Colonic mucosa (tissue), 4 donors: Measurements from ENCODE around the gene VAT1L. TPM values are rescaled to one million over a fixed set of nuclear protein-coding genes. Genes with fewer than 3 reads are reported as not detected.

Experiments
- DNase-seq: peaks from one replicate; pipeline ENCODE4 v3.0.0-alpha.2; 2020
- H3K27ac ChIP-seq: fragments of 200-600 bp; one replicate; pipeline ENCODE4 v1.8.0; 2021
- H3K27me3 ChIP-seq: fragments of 200-600 bp; one replicate; pipeline ENCODE4 v1.8.0; 2021
- H3K36me3 ChIP-seq: fragments of 200-600 bp; one replicate; pipeline ENCODE4 v1.8.0; 2021
- H3K4me1 ChIP-seq: fragments of 200-600 bp; one replicate; pipeline ENCODE4 v1.8.0; 2021; ENCODE audit warnings: mild to moderate bottlenecking
- H3K4me3 ChIP-seq: fragments of 200-600 bp; one replicate; pipeline ENCODE4 v1.8.0; 2021
- H3K9ac ChIP-seq, 2 donors: one replicate each; pipeline ENCODE4 v1.7.0; 2013; ENCODE audit warnings: control low read depth in 2 of 2, low read depth in 2 of 2, low read length in 2 of 2
- H3K9me3 ChIP-seq: fragments of 200-600 bp; one replicate; pipeline ENCODE4 v1.8.0; 2021
- intact Hi-C: fragments of 100-400 bp; cut with DNase I; formaldehyde crosslinking; loops from one replicate; pipeline ENCODE4 v1.14.1; 2022
- total RNA-seq, 2 donors: library from RNA; stranded (reverse); fragmentation: NEBNext Ultra II Directional in 1 of 2; extraction: Animal tissue kit (Norgen Biotek cat#: 25700) in 1 of 2; gene quantifications; one replicate each; pipeline ENCODE4 v1.2.1, GENCODE V29; 2021
- TF ChIP-seq, protein P1 (sequence below): fragments of 200-600 bp; IDR thresholded peaks from one replicate; pipeline ENCODE4 v1.8.0; 2022; ENCODE audit warnings: antibody characterized with exemption, mild to moderate bottlenecking
- donor health status: healthy.
- donor health status: DM: no; HTN: no; CAD: no.
- donor health status: DM: no; HTN: no; CAD: no.

Gene VAT1L
- total RNA-seq, 2 donors from 2014 or later: 1.4 to 3.3 TPM

DNA sequence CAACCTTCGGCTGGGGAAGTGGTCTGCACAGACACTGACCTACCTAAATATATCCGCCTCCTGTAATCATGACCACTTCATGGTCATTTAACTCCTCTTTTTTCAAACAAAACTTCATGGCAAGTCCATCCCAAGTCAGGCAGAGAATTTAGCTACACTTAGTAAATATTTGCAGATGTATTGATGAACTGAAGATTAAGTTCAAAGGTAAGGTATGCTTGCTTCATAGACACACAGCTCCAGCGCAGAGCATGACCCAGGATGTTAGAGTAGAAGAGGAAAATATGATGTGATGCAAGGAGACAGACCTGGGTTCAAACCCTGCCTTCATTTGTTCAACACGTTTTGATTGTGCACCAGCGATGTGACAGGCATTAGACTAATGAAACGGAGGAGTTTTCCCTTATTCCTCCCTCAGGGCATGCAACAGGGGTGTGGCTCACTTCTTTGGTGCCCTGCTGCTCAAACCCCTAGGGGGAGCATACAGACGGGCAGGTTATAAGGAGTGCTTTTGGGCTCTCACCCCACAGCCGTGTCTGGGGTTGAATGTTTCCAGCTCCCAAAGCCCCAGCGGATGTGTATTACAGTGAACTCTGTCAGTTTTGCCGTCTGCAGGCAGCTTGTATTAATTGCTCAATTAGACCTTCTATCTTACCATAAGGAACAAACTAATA, 210.1 kb downstream of the VAT1L start:
- Histone ChIP-seq H3K9me3 (no peaks in the 10 kb centered on the region), H3K27ac (no peak overlapping the region), H3K36me3 (no peaks in the 10 kb centered on the region), H3K9ac (no peak overlapping the region), H3K4me3 (no peak overlapping the region), H3K27me3 (no peaks in the 10 kb centered on the region), H3K4me1 (no peaks in the 10 kb centered on the region)
- DNase-seq: no peak
- TF ChIP-seq, protein P1, sequence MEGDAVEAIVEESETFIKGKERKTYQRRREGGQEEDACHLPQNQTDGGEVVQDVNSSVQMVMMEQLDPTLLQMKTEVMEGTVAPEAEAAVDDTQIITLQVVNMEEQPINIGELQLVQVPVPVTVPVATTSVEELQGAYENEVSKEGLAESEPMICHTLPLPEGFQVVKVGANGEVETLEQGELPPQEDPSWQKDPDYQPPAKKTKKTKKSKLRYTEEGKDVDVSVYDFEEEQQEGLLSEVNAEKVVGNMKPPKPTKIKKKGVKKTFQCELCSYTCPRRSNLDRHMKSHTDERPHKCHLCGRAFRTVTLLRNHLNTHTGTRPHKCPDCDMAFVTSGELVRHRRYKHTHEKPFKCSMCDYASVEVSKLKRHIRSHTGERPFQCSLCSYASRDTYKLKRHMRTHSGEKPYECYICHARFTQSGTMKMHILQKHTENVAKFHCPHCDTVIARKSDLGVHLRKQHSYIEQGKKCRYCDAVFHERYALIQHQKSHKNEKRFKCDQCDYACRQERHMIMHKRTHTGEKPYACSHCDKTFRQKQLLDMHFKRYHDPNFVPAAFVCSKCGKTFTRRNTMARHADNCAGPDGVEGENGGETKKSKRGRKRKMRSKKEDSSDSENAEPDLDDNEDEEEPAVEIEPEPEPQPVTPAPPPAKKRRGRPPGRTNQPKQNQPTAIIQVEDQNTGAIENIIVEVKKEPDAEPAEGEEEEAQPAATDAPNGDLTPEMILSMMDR: no peak
- intact Hi-C loops: no loop called here

DNA sequence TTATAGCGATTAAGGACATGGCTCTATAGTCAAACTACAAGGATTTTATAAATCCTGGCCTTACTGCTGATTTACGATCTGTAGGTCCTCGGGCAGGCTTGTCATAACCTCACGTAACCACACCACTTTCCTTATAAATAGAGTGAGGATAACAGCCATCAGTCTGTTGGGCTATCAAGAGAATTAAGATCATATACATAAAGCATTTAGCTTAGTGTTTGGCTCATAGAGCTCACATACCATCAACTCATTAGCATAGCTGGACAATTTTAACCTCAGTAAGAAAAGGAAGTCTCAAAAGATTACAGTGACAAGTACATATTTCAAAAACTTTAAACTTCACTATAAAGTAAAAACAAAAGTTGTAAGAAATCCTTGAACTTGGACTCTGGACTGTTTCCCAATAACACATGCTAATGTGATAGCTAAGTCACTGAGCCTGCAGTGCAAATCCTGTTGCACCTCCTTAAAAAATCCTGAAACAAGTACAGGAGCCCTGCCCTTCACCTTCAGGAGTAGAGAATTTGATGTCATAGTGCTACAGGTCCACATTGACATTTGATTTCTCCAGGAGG, 213.2 kb downstream of the VAT1L start:
- no peak overlapping the region for H3K27ac ChIP-seq
- no peaks in the 10 kb centered on the region for H3K4me1 ChIP-seq
- H3K4me3 ChIP-seq: no peak overlapping the region
- no peak overlapping the region for H3K9ac ChIP-seq
- H3K27me3 ChIP-seq: no peaks in the 10 kb centered on the region
- TF ChIP-seq, protein P1: no peak
- no peaks in the 10 kb centered on the region for H3K9me3 ChIP-seq
- DNase-seq: no peak
- no peaks in the 10 kb centered on the region for H3K36me3 ChIP-seq
- intact Hi-C loops: no loop called here

DNA sequence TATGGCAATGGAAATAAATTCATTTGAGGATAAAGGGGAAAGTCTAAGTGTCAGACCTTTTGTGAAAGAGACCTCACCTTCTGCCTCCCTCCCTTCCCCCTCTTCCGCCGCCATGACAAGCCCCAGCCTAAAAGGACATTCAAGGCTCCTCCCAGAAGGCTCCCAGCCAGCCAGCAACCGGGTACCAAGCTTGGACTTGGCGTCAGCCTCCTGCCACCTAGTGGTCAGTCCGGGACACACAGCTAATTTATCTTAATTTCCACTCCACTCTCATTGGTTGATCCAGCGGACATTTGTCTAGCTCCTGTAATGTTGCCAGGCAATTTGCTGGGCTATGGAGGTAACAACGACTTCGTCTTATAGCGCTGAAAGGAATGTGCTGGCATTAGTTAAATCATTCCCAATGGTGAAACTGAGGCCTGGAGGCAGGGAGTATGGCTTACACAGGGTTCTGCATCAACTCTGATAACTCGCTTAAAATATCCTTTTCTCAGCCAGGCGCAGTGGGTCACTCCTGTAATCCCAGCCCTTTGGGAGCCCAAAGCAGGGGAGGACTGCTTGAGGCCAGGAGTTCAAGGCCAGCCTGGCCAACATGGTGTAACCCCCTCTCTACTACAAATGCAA, 214.7 kb downstream of the VAT1L start:
- no peak overlapping the region for H3K27ac ChIP-seq
- no peaks in the 10 kb centered on the region for H3K9me3 ChIP-seq
- TF ChIP-seq, protein P1: peak; percentile 77
- no peaks in the 10 kb centered on the region for H3K4me1 ChIP-seq
- H3K27me3 ChIP-seq: no peaks in the 10 kb centered on the region
- DNase-seq: peak; percentile 87
- H3K4me3 ChIP-seq: no peak overlapping the region
- no peaks in the 10 kb centered on the region for H3K36me3 ChIP-seq
- no peak overlapping the region for H3K9ac ChIP-seq
- intact Hi-C loops: no loop called here

DNA sequence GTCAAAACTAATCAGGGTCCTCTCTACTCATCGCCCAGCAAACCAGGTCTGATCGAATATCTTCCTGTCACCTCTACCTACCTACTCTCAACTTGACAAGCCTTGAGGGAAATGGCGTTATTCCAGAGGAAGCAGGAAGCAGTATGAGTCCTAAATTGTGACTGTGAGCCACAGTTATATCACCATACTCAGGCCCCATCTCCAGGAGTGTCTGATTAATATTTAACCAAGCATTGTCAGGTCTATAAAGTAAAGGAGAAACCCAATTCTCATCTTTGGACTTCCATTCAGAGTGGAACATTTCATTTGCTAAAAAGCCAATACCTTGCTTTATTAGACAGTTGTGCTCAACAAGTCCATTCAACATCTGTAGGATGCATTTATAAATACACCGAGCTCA, 216.2 kb downstream of the VAT1L start:
- H3K4me1 ChIP-seq: no peaks in the 10 kb centered on the region
- intact Hi-C loops: no loop called here
- H3K9ac ChIP-seq: no peak overlapping the region
- DNase-seq: no peak
- no peaks in the 10 kb centered on the region for H3K27me3 ChIP-seq
- H3K4me3 ChIP-seq: no peak overlapping the region
- TF ChIP-seq, protein P1: no peak
- no peak overlapping the region for H3K27ac ChIP-seq
- H3K9me3 ChIP-seq: no peaks in the 10 kb centered on the region
- H3K36me3 ChIP-seq: no peaks in the 10 kb centered on the region

DNA sequence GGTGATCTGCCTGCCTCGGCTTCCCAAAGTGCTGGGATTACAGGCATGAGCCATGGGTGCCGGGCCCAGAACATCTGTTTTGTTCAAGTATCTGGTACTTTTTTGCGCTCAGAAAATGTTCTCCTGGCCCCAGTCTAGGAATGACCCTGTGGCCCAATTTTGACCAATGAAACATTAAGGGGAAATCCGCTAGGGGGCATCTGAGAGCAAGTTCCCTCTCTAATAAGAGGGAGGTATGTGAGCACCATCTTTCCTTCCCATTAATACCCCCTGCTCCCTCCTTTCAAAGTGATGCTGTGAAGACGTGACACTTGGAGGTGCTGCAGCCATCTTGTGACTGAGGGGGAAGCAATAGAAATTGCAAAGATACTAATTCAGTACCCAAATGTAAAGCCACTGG, 217.5 kb downstream of the VAT1L start:
- Histone ChIP-seq H3K4me3 (no peak overlapping the region), H3K9me3 (no peaks in the 10 kb centered on the region), H3K4me1 (no peaks in the 10 kb centered on the region), H3K36me3 (no peaks in the 10 kb centered on the region), H3K27me3 (no peaks in the 10 kb centered on the region), H3K27ac (no peak overlapping the region), H3K9ac (no peak overlapping the region)
- no peak for DNase-seq
- intact Hi-C loops: no loop called here
- TF ChIP-seq, protein P1: no peak
